HL-60/S4 treated with retinoic acid at 250 ng/mL for 4 days and 3 days (cell line): ENCODE data around the gene EBP.

Experiments used
- in situ Hi-C: fragments of 300-500 bp; cut with MboI; formaldehyde crosslinking; loops from 2 replicates; pipeline ENCODE4 v1.7.0; 2022; ENCODE audit warnings: low sequenced_read_pairs

The EBP gene

GRCh38 chrX:48521353-48522243 lies at the start of gene EBP:
Gene EBP (plus strand): TSS chrX:48521808. CDS start chrX:48523772, 1,964 bp downstream.
- in situ Hi-C loops = no loop called here

GRCh38 chrX:48472225-48472624 lies 49.4 kb upstream of the EBP start:
- in situ Hi-C loops = no loop called here

- in situ Hi-C loops = no loop called here
These were observed 48.5 kb upstream of the EBP start for GRCh38 chrX:48472851-48473703.

GRCh38 chrX:48473704-48473990 lies 48.0 kb upstream of the EBP start:
- in situ Hi-C loops = no loop called here

GRCh38 chrX:48474127-48474526 lies 47.5 kb upstream of the EBP start:
- in situ Hi-C loops = no loop called here

- in situ Hi-C loops = no loop called here
These were observed 47.0 kb upstream of the EBP start for GRCh38 chrX:48474581-48474980.

- in situ Hi-C loops = loop anchor here (25.0 kb wide), 2 partner anchors 388 to 663 kb away; no protein-coding TSS in a partner anchor
These were observed 46.3 kb upstream of the EBP start for GRCh38 chrX:48475296-48475695.

- in situ Hi-C loops = loop anchor here (25.0 kb wide), 2 partner anchors 389 to 664 kb away; no protein-coding TSS in a partner anchor
These were observed 45.6 kb upstream of the EBP start, which contains the start of gene FTSJ1 for GRCh38 chrX:48475774-48476577. Gene FTSJ1 (plus strand): TSS chrX:48476199. CDS start chrX:48478048, 1,849 bp downstream.

GRCh38 chrX:48476919-48477318 lies 44.7 kb upstream of the EBP start:
- in situ Hi-C loops = loop anchor here (25.0 kb wide), 2 partner anchors 390 to 665 kb away; no protein-coding TSS in a partner anchor

- in situ Hi-C loops = loop anchor here (25.0 kb wide), 2 partner anchors 391 to 666 kb away; no protein-coding TSS in a partner anchor
These were observed 43.5 kb upstream of the EBP start for GRCh38 chrX:48477960-48478755.

GRCh38 chrX:48478806-48479205 lies 42.8 kb upstream of the EBP start:
- in situ Hi-C loops = loop anchor here (25.0 kb wide), 2 partner anchors 392 to 667 kb away; no protein-coding TSS in a partner anchor

- in situ Hi-C loops = loop anchor here (25.0 kb wide), 2 partner anchors 393 to 668 kb away; no protein-coding TSS in a partner anchor
These were observed 41.5 kb upstream of the EBP start for GRCh38 chrX:48480142-48480541.

GRCh38 chrX:48480583-48480982 lies 41.0 kb upstream of the EBP start:
- in situ Hi-C loops = loop anchor here (25.0 kb wide), 2 partner anchors 393 to 668 kb away; no protein-coding TSS in a partner anchor

- in situ Hi-C loops = loop anchor here (25.0 kb wide), 2 partner anchors 395 to 670 kb away; no protein-coding TSS in a partner anchor
These were observed 39.1 kb upstream of the EBP start for GRCh38 chrX:48482526-48482925.

GRCh38 chrX:48487362-48487798 lies 34.2 kb upstream of the EBP start:
- in situ Hi-C loops = loop anchor here (25.0 kb wide), 2 partner anchors 400 to 675 kb away; no protein-coding TSS in a partner anchor

GRCh38 chrX:48488034-48488433 lies 33.6 kb upstream of the EBP start:
- in situ Hi-C loops = loop anchor here (25.0 kb wide), 2 partner anchors 401 to 676 kb away; no protein-coding TSS in a partner anchor

- in situ Hi-C loops = loop anchor here (25.0 kb wide), 2 partner anchors 402 to 677 kb away; no protein-coding TSS in a partner anchor
These were observed 32.3 kb upstream of the EBP start for GRCh38 chrX:48489296-48489695.

GRCh38 chrX:48489892-48490291 lies 31.7 kb upstream of the EBP start:
- in situ Hi-C loops = loop anchor here (25.0 kb wide), 2 partner anchors 403 to 678 kb away; no protein-coding TSS in a partner anchor

GRCh38 chrX:48490661-48491060 lies 30.9 kb upstream of the EBP start:
- in situ Hi-C loops = loop anchor here (25.0 kb wide), 2 partner anchors 403 to 678 kb away; no protein-coding TSS in a partner anchor
